GM19372 (cell line): ENCODE results near the gene DACH1.
A peak's percentile ranks its signal among the peaks of the same experiment; 100 is the strongest.
"Not testable (repeated sequence)": the region's sequence is repeated elsewhere in the genome, so short reads cannot be mapped to it uniquely, and the experiment has no call there.

Source experiments
- ATAC-seq: cut with Tn5 transposase; IDR thresholded peaks from one replicate; pipeline ENCODE4 v1.9.1; 2021; ENCODE audit warnings: mild to moderate bottlenecking, low read depth, moderate library complexity; ENCODE audit not compliant: unreplicated experiment

Gene DACH1

GRCh38 chr13:71867131-71867814 is at the start of gene DACH1:
DACH1 (minus strand) TSS chr13:71867204.
- peak; percentile 57 for ATAC-seq

- ATAC-seq = no peak
These were observed 46.7 kb upstream of the DACH1 start for GRCh38 chr13:71913717-71914116.

GRCh38 chr13:71912524-71912923 is 45.5 kb upstream of the DACH1 start:
- ATAC-seq = no peak

- no peak for ATAC-seq
These were observed 39.4 kb upstream of the DACH1 start for GRCh38 chr13:71906448-71906847.

GRCh38 chr13:71902676-71903075 is 35.7 kb upstream of the DACH1 start:
- no peak for ATAC-seq

GRCh38 chr13:71893506-71893905 is 26.5 kb upstream of the DACH1 start:
- not testable (repeated sequence) for ATAC-seq

GRCh38 chr13:71886880-71887279 is 19.9 kb upstream of the DACH1 start:
- no peak for ATAC-seq

- ATAC-seq = no peak
These were observed 15.1 kb upstream of the DACH1 start for GRCh38 chr13:71882120-71882519.

- no peak for ATAC-seq
These were observed 13.9 kb upstream of the DACH1 start for GRCh38 chr13:71880753-71881541.

- ATAC-seq = no peak
These were observed 12.9 kb upstream of the DACH1 start for GRCh38 chr13:71879808-71880344.

- peak; percentile 91 for ATAC-seq
These were observed 12.1 kb upstream of the DACH1 start for GRCh38 chr13:71879129-71879535.

- ATAC-seq = no peak
These were observed 10.3 kb upstream of the DACH1 start for GRCh38 chr13:71877256-71877653.

- no peak for ATAC-seq
These were observed 9.7 kb upstream of the DACH1 start for GRCh38 chr13:71876648-71877255.

- ATAC-seq = no peak
These were observed 8.8 kb upstream of the DACH1 start for GRCh38 chr13:71875823-71876222.

- ATAC-seq = no peak
These were observed 7.5 kb upstream of the DACH1 start for GRCh38 chr13:71874458-71874857.

GRCh38 chr13:71873418-71874247 is 6.6 kb upstream of the DACH1 start:
- ATAC-seq = no peak

GRCh38 chr13:71871844-71872243 is 4.8 kb upstream of the DACH1 start:
- ATAC-seq = no peak

- no peak for ATAC-seq
These were observed 4.3 kb upstream of the DACH1 start for GRCh38 chr13:71871176-71871754.

- no peak for ATAC-seq
These were observed 3.1 kb upstream of the DACH1 start for GRCh38 chr13:71870100-71870499.

- ATAC-seq = no peak
These were observed 2.3 kb upstream of the DACH1 start for GRCh38 chr13:71869274-71869673.
